T-helper 22 cell (primary cell): Measurements from ENCODE around the gene PI4K2A.
"Not testable (repeated sequence)": the region's sequence is repeated elsewhere in the genome, so short reads cannot be mapped to it uniquely, and the experiment has no call there.

Experiments
- DNase-seq: peaks from one replicate; pipeline ENCODE4 v3.0.0-alpha.2; 2020; ENCODE audit warnings: low read depth

PI4K2A gene

GRCh38 chr10:97632949-97633884 lies 7.3 kb upstream of the PI4K2A start, which contains the start of gene MORN4:
Gene MORN4, minus strand, starts transcription at chr10:97633500. Its CDS starts 13,847 bp downstream, at chr10:97619653.
- DNase-seq, result peak; percentile 83

GRCh38 chr10:97633921-97634320 lies 6.5 kb upstream of the PI4K2A start:
- DNase-seq, result no peak

- no peak for DNase-seq
These were observed 4.9 kb upstream of the PI4K2A start for GRCh38 chr10:97635577-97635976.

- not testable (repeated sequence) for DNase-seq
These were observed 1.4 kb upstream of the PI4K2A start for GRCh38 chr10:97639090-97639489.

- DNase-seq, result no peak
These were observed 669 bp downstream of the PI4K2A start for GRCh38 chr10:97640868-97641811.

GRCh38 chr10:97642471-97643159 lies 2.1 kb downstream of the PI4K2A start:
- DNase-seq, result not testable (repeated sequence)

GRCh38 chr10:97643441-97643985 lies 3.0 kb downstream of the PI4K2A start:
- DNase-seq, result no peak

GRCh38 chr10:97644936-97645335 lies 4.5 kb downstream of the PI4K2A start:
- DNase-seq, result no peak

- DNase-seq, result no peak
These were observed 7.1 kb downstream of the PI4K2A start for GRCh38 chr10:97647556-97647955.

GRCh38 chr10:97648562-97649404 lies 8.3 kb downstream of the PI4K2A start:
- DNase-seq, result peak; percentile 6

- DNase-seq, result not testable (repeated sequence)
These were observed 8.9 kb downstream of the PI4K2A start for GRCh38 chr10:97649405-97649750.

GRCh38 chr10:97650726-97651125 lies 10.3 kb downstream of the PI4K2A start:
- DNase-seq, result no peak

- DNase-seq, result no peak
These were observed 11.3 kb downstream of the PI4K2A start for GRCh38 chr10:97651773-97652172.

GRCh38 chr10:97656777-97657176 lies 16.3 kb downstream of the PI4K2A start:
- no peak for DNase-seq

- no peak for DNase-seq
These were observed 19.1 kb downstream of the PI4K2A start for GRCh38 chr10:97659589-97659988.

GRCh38 chr10:97664282-97664850 lies 23.9 kb downstream of the PI4K2A start:
- DNase-seq, result no peak

- no peak for DNase-seq
These were observed 26.5 kb downstream of the PI4K2A start for GRCh38 chr10:97666992-97667391.

GRCh38 chr10:97667463-97667862 lies 27.0 kb downstream of the PI4K2A start:
- no peak for DNase-seq

- DNase-seq, result no peak
These were observed 29.1 kb downstream of the PI4K2A start for GRCh38 chr10:97669571-97669970.

- DNase-seq, result no peak
These were observed 33.5 kb downstream of the PI4K2A start for GRCh38 chr10:97673736-97674525.
